GM12872 (cell line): ENCODE results near the gene NR1H2.

Source experiments
- TF ChIP-seq, protein P1 (sequence below): IDR thresholded peaks from 3 replicates; pipeline ENCODE4 v1.5.1; 2011; ENCODE audit warnings: low read depth, mild to moderate bottlenecking, low read length, moderate library complexity; ENCODE audit not compliant: insufficient read depth

NR1H2 gene

DNA sequence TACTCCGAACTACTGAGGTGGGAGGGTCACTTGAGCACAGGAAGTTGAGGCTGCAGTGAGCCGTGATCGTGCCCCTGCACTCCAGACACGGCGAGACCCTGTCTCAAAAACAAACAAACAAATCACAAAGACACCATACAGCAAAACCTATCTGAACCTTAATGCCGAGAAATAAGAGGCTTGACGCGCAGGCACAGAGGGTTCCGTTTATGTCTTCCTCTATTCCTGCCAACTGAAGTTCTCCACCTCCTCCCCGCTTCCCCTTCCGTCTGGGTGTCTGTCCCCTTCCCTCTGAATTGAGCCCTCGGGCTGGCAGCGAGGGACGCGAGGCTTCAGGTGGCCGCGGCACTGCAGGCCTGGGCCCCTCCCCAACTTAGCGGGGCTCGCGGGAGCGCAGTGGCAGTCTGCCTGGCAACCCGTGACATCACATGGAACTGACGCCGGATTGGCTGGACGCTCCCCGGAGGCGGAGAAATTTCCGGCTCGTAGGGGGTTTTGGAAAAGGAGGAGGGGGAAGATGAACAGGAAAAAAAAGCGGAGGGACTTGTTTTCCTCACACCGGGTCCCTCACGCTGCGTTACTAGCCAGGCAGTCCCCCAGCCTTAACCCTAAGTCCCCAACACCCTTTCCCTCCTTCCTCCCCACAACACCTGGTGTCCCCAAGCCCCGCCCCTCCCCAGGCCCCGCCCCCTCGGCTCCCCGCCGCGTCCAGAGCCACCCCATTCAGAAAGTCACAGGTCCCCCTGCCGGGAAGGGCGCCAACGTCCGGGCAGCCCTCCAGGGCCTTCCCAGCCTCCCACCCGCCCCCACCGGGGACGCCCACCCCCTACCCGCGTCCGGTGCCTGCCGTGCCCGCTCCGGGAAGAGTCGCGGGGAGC, 55.3 kb downstream of the NR1H2 start:
- TF ChIP-seq, protein P1, sequence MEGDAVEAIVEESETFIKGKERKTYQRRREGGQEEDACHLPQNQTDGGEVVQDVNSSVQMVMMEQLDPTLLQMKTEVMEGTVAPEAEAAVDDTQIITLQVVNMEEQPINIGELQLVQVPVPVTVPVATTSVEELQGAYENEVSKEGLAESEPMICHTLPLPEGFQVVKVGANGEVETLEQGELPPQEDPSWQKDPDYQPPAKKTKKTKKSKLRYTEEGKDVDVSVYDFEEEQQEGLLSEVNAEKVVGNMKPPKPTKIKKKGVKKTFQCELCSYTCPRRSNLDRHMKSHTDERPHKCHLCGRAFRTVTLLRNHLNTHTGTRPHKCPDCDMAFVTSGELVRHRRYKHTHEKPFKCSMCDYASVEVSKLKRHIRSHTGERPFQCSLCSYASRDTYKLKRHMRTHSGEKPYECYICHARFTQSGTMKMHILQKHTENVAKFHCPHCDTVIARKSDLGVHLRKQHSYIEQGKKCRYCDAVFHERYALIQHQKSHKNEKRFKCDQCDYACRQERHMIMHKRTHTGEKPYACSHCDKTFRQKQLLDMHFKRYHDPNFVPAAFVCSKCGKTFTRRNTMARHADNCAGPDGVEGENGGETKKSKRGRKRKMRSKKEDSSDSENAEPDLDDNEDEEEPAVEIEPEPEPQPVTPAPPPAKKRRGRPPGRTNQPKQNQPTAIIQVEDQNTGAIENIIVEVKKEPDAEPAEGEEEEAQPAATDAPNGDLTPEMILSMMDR = no peak

DNA sequence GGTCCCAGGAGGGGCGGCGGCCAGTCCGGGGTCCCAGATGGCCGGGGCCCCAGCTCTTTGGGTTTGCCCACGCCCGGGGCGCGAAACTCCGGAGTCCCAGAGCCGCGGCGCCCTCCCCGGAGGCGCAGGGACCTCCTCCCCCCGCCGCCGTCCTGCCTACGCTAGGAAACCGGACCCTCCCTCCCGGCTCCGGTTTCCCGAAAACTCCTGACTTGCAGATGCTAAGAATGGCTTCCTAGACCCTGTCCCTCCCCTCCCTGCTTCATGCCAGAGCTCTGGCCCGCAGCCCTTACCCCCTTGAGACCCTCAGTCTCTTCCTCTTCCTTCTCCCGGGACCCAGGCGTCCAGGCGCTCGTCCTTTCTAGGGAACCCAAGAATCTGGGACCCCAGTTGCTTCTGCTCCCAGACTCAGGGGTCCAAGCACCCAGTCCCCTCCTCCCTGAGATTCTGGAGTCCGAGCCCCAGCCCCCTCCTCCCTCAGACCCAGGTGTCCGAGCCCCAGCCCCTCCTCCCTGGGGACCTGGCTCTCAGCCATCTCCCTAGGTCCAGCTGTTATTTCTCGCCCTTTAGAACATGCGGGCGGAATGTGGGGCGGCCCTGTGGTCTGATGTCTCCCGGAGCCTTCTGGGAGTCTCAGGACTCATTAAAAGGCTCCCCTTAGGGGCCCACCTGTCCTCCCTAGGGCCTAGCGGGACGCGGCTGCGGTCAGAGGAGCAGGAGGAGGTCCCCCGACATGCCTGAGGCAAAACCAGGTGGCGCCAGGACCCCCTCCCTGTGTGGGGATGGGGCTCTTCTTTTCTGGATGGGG, 56.2 kb downstream of the NR1H2 start, which contains the start of gene MYBPC2:
MYBPC2 (plus strand) TSS at position 672 of the 808 bp plus-strand sequence; CDS start at position 734, 62 bp downstream.
- TF ChIP-seq, protein P1 = no peak
